ENCODE results near the gene ANGEL2.

The ANGEL2 gene

GRCh38 chr1:212955961-212956620 is 59.6 kb downstream of the ANGEL2 start:
- no peaks in the 10 kb centered on the region for H3K9me3 ChIP-seq (replicated peaks; ENCODE audit: low read length)
- H3K4me1 ChIP-seq (ENCODE audit: control insufficient read depth, insufficient read depth, low read length), result peaks cover 13% of the 10 kb centered on the region
- H3K4me3 ChIP-seq (ENCODE audit: low read length), result no peak overlapping the region
- H3K36me3 ChIP-seq (ENCODE audit: insufficient read depth, low read length), result no peaks in the 10 kb centered on the region
- no peak overlapping the region for H3K4me2 ChIP-seq (ENCODE audit: low read length)
- no peak overlapping the region for H3K9ac ChIP-seq (ENCODE audit: low read depth, low read length)
- peaks cover 28% of the 10 kb centered on the region for H3K27me3 ChIP-seq (ENCODE audit: control insufficient read depth, insufficient read depth, low read length)

DNA sequence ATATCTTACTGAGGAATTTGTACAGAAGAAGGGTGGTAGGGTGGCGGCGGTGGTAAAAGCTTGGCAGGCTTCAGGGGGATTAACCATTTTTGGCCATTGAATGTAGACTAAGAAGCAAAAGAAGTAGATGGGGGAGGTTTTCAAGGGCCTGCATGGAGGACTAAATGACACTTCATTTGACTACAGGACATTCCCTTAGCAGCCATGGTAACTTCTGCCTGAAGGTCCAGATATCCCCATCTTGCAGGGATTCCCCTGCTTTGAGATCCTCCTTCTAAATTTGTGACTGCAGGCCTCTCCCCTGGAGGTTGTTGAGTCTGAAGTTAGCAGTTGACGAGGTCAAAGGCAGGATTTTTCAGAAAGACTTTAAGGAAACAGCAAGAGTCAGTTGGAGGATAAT is 60.6 kb downstream of the ANGEL2 start:
- Histone ChIP-seq H3K27me3 (ENCODE audit: control insufficient read depth, insufficient read depth, low read length) (peaks cover 32% of the 10 kb centered on the region), H3K4me1 (ENCODE audit: control insufficient read depth, insufficient read depth, low read length) (peaks cover 21% of the 10 kb centered on the region), H3K4me2 (ENCODE audit: low read length) (no peak overlapping the region), H3K9me3 (replicated peaks; ENCODE audit: low read length) (no peaks in the 10 kb centered on the region), H3K36me3 (ENCODE audit: insufficient read depth, low read length) (no peaks in the 10 kb centered on the region), H3K9ac (ENCODE audit: low read depth, low read length) (no peak overlapping the region), H3K4me3 (ENCODE audit: low read length) (no peak overlapping the region)

DNA sequence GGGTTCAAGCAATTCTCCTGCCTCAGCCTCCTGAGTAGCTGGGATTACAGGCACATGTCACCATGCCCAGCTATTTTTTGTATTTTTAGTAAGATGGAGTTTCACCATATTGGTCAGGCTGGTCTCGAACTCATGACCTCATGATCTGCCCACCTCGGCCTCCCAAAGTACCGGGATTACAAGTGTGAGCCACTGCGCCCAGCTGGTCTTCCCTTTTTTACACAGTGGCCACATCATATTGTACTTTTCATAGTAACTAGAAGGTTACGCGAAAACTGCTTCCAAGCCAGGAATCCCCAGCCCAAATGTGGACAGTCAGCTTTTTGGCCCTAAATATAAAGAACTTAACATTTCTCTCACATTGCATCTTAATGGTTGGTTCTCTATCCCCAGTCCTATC is 61.2 kb downstream of the ANGEL2 start:
- Histone ChIP-seq H3K4me3 (ENCODE audit: low read length) (no peak overlapping the region), H3K27me3 (ENCODE audit: control insufficient read depth, insufficient read depth, low read length) (peaks cover 35% of the 10 kb centered on the region), H3K9me3 (replicated peaks; ENCODE audit: low read length) (no peaks in the 10 kb centered on the region), H3K36me3 (ENCODE audit: insufficient read depth, low read length) (no peaks in the 10 kb centered on the region), H3K4me2 (ENCODE audit: low read length) (no peak overlapping the region), H3K9ac (ENCODE audit: low read depth, low read length) (no peak overlapping the region), H3K4me1 (ENCODE audit: control insufficient read depth, insufficient read depth, low read length) (peaks cover 27% of the 10 kb centered on the region)

DNA sequence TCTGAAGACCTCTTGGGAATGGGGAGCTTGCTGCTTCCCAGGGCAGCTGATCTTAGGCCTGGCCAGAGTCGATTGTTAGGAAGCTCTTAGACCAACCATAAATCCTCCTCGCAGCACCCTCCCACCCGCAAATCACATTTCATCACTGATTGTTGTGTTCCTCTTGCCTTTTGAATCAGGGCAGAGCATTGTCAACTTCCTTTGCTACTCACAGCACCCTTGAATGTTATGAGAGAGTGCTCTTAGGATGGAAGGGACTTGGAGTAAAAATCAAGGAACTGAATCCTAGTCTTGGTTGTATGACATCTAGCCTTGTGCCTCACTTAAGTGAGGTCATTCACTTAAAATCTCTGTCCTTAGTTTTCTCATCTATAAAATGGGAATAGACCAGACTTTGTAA is 62.3 kb downstream of the ANGEL2 start:
- Histone ChIP-seq H3K4me2 (ENCODE audit: low read length) (no peak overlapping the region), H3K27me3 (ENCODE audit: control insufficient read depth, insufficient read depth, low read length) (peaks cover 39% of the 10 kb centered on the region), H3K4me3 (ENCODE audit: low read length) (no peak overlapping the region), H3K9ac (ENCODE audit: low read depth, low read length) (no peak overlapping the region), H3K9me3 (replicated peaks; ENCODE audit: low read length) (no peaks in the 10 kb centered on the region), H3K36me3 (ENCODE audit: insufficient read depth, low read length) (no peaks in the 10 kb centered on the region), H3K4me1 (ENCODE audit: control insufficient read depth, insufficient read depth, low read length) (peaks cover 23% of the 10 kb centered on the region)

GRCh38 chr1:212952641-212952976 is 63.1 kb downstream of the ANGEL2 start:
- Histone ChIP-seq H3K4me3 (ENCODE audit: low read length) (no peak overlapping the region), H3K27me3 (ENCODE audit: control insufficient read depth, insufficient read depth, low read length) (peaks cover 39% of the 10 kb centered on the region), H3K9me3 (replicated peaks; ENCODE audit: low read length) (no peaks in the 10 kb centered on the region), H3K9ac (ENCODE audit: low read depth, low read length) (no peak overlapping the region), H3K4me1 (ENCODE audit: control insufficient read depth, insufficient read depth, low read length) (peaks cover 17% of the 10 kb centered on the region), H3K4me2 (ENCODE audit: low read length) (no peak overlapping the region), H3K36me3 (ENCODE audit: insufficient read depth, low read length) (no peaks in the 10 kb centered on the region)

GRCh38 chr1:212951947-212952640 is 63.6 kb downstream of the ANGEL2 start:
- H3K4me1 ChIP-seq (ENCODE audit: control insufficient read depth, insufficient read depth, low read length), result peaks cover 17% of the 10 kb centered on the region
- H3K4me3 ChIP-seq (ENCODE audit: low read length), result peak overlapping the region; percentile 73
- no peaks in the 10 kb centered on the region for H3K9me3 ChIP-seq (replicated peaks; ENCODE audit: low read length)
- no peak overlapping the region for H3K9ac ChIP-seq (ENCODE audit: low read depth, low read length)
- H3K27me3 ChIP-seq (ENCODE audit: control insufficient read depth, insufficient read depth, low read length), result peaks cover 39% of the 10 kb centered on the region
- H3K4me2 ChIP-seq (ENCODE audit: low read length), result peak overlapping the region; percentile 99
- no peaks in the 10 kb centered on the region for H3K36me3 ChIP-seq (ENCODE audit: insufficient read depth, low read length)

DNA sequence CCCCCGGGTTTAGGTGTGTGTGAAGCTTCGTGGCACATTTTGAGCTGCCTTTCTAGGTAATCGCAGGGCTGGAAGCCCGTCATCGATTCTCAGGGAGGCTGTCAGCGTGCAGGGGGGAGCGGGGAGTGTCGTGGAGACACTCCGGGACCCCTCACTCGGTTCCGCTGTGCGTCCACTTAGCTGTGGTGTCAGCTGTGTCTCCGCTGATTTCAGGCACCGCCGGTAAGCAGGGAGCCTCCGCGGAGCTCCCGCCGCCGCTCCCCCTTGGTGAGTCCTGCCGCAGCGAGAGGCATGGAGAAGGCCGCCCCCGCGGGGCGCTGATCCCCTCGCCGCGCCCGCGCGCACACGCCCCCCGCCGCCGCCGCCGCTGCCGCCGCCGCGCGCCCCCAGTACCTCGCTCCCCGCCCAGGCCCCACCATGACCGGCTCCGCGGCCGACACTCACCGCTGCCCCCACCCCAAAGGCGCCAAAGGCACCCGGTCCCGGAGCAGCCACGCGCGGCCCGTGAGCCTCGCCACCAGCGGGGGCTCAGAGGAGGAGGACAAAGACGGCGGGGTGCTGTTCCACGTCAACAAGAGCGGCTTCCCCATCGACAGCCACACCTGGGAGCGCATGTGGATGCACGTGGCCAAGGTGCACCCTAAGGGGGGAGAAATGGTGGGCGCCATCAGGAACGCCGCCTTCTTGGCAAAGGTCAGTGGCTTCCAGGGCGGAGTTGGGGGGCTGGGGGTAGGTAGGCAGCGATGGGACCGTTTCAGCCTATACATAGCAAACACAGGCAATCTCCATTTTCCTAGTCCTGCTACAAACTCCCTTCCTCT is 64.3 kb downstream of the ANGEL2 start:
- Histone ChIP-seq H3K9me3 (replicated peaks; ENCODE audit: low read length) (no peaks in the 10 kb centered on the region), H3K9ac (ENCODE audit: low read depth, low read length) (peak overlapping the region; percentile 46), H3K27me3 (ENCODE audit: control insufficient read depth, insufficient read depth, low read length) (peaks cover 42% of the 10 kb centered on the region), H3K4me3 (ENCODE audit: low read length) (peak overlapping the region; percentile 73), H3K36me3 (ENCODE audit: insufficient read depth, low read length) (no peaks in the 10 kb centered on the region), H3K4me2 (ENCODE audit: low read length) (peak overlapping the region; percentile 99), H3K4me1 (ENCODE audit: control insufficient read depth, insufficient read depth, low read length) (peaks cover 17% of the 10 kb centered on the region)

GRCh38 chr1:212950243-212951125 is 65.2 kb downstream of the ANGEL2 start, which contains the start of gene VASH2:
TSS of gene VASH2 (plus strand) at chr1:212950541. CDS start at chr1:212951543, 1,002 bp downstream.
- Histone ChIP-seq H3K4me2 (ENCODE audit: low read length) (peak within 1 kb of the TSS; percentile 99), H3K9ac (ENCODE audit: low read depth, low read length) (peak within 1 kb of the TSS; percentile 61), H3K9me3 (replicated peaks; ENCODE audit: low read length) (no peaks in the 10 kb centered on the region), H3K27me3 (ENCODE audit: control insufficient read depth, insufficient read depth, low read length) (peaks cover 40% of the 10 kb centered on the region), H3K36me3 (ENCODE audit: insufficient read depth, low read length) (no peaks in the 10 kb centered on the region), H3K4me1 (ENCODE audit: control insufficient read depth, insufficient read depth, low read length) (peaks cover 17% of the 10 kb centered on the region), H3K4me3 (ENCODE audit: low read length) (peak within 1 kb of the TSS; percentile 73)

DNA sequence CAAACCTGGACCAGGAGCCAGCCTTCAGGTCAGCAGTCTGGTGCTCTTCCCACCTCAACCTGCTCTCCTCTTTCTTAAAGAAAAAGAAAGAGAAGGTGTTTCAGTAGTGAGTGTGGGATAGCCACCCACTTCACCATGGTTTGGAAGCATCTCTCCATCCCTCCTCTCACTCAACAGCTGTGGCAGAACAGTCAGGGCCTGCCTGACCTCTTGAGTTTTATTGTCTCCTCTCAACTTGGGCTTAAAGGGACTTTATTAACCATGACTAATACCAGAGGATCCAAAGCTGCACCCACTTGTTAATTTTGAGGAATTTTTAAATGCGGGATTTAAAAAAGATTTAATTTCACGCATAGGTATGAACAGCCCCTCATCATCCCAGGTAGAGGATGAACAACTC is 65.9 kb downstream of the ANGEL2 start:
- peaks cover 17% of the 10 kb centered on the region for H3K4me1 ChIP-seq (ENCODE audit: control insufficient read depth, insufficient read depth, low read length)
- no peaks in the 10 kb centered on the region for H3K9me3 ChIP-seq (replicated peaks; ENCODE audit: low read length)
- no peaks in the 10 kb centered on the region for H3K36me3 ChIP-seq (ENCODE audit: insufficient read depth, low read length)
- H3K4me3 ChIP-seq (ENCODE audit: low read length), result peak overlapping the region; percentile 73
- H3K4me2 ChIP-seq (ENCODE audit: low read length), result peak overlapping the region; percentile 99
- H3K9ac ChIP-seq (ENCODE audit: low read depth, low read length), result peak overlapping the region; percentile 61
- H3K27me3 ChIP-seq (ENCODE audit: control insufficient read depth, insufficient read depth, low read length), result peaks cover 35% of the 10 kb centered on the region

GRCh38 chr1:212946872-212947271 is 68.8 kb downstream of the ANGEL2 start:
- Histone ChIP-seq H3K4me1 (ENCODE audit: control insufficient read depth, insufficient read depth, low read length) (peaks cover 17% of the 10 kb centered on the region), H3K27me3 (ENCODE audit: control insufficient read depth, insufficient read depth, low read length) (peaks cover 29% of the 10 kb centered on the region), H3K36me3 (ENCODE audit: insufficient read depth, low read length) (no peaks in the 10 kb centered on the region)

More at GRCh38 chr1:212946872-212947271, 68.8 kb downstream of the ANGEL2 start:
- H3K9ac ChIP-seq (ENCODE audit: low read depth, low read length), result no peak overlapping the region
- H3K4me3 ChIP-seq (ENCODE audit: low read length), result no peak overlapping the region
- no peaks in the 10 kb centered on the region for H3K9me3 ChIP-seq (replicated peaks; ENCODE audit: low read length)
- H3K4me2 ChIP-seq (ENCODE audit: low read length), result no peak overlapping the region

Measured in skeletal muscle satellite cell (primary cell).